SK-N-SH (cell line): ENCODE measurements around the gene GATD1. TPM values are rescaled to one million over a fixed set of nuclear protein-coding genes. Genes with fewer than 3 reads are reported as not detected.
A peak's percentile ranks its signal among the peaks of the same experiment; 100 is the strongest.

Source experiments
- CTCF ChIA-PET: fragments of 300-600, 350-600 bp; formaldehyde crosslinking; extraction: SDS; loops from one replicate; lab custom pipeline; 2021; lab: Yijun Ruan, JAX
- POLR2A ChIA-PET: fragments of 350-600 bp; sonication (Branson Sonifier 250); formaldehyde crosslinking; extraction: SDS; loops from one replicate; lab custom pipeline; 2020; ENCODE audit warnings: antibody characterized with exemption, inconsistent platforms; lab: Yijun Ruan, JAX
- DNase-seq: peaks from one replicate; pipeline ENCODE4 v3.0.0; 2012
- H2AFZ ChIP-seq: fragments of 200-600 bp; sonication (generic); 2 replicates; pipeline ENCODE4 v1.8.1; 2016; ENCODE audit warnings: antibody characterized with exemption, mild to moderate bottlenecking, low read depth
- H3F3A ChIP-seq: fragments of 200-600 bp; sonication (generic); replicated peaks from 2 replicates; pipeline ENCODE3; 2016; ENCODE audit warnings: antibody characterized with exemption, mild to moderate bottlenecking; ENCODE audit not compliant: insufficient read depth
- H3K27ac ChIP-seq, 2 experiments: fragments of 200-500 bp in 1 of 2; fragments of 200-600 bp in 1 of 2; sonication (Bioruptor generic) in 1 of 2; sonication (generic), shearing (Covaris generic) in 1 of 2; 2 replicates each; pipeline versions ENCODE4 v1.5.1 to v1.6.1; 2014 to 2016; ENCODE audit warnings: low read depth in 2 of 2, inconsistent platforms in 1 of 2, low read length in 1 of 2, mild to moderate bottlenecking in 1 of 2, mixed read lengths in 1 of 2
- H3K27me3 ChIP-seq: fragments of 200-600 bp; sonication (generic), shearing (Covaris generic); 2 replicates; pipeline ENCODE4 v1.6.1; 2016; ENCODE audit warnings: mixed run types; ENCODE audit not compliant: insufficient read depth
- H3K36me3 ChIP-seq, 2 experiments: fragments of 200-500 bp in 1 of 2; fragments of 200-600 bp in 1 of 2; sonication (Bioruptor generic) in 1 of 2; sonication (generic) in 1 of 2; replicated peaks in 1 of 2; 2 replicates each; pipeline versions ENCODE3 to v1.5.1; 2014 to 2016; ENCODE audit warnings: low read length in 1 of 2, mild to moderate bottlenecking in 1 of 2; ENCODE audit not compliant: insufficient read depth in 2 of 2, control insufficient read depth in 1 of 2
- H3K4me1 ChIP-seq, 2 experiments: fragments of 200-500 bp in 1 of 2; fragments of 200-600 bp in 1 of 2; sonication (Bioruptor generic) in 1 of 2; sonication (generic), shearing (Covaris generic) in 1 of 2; 2 replicates each; pipeline versions ENCODE4 v1.5.1 to v1.6.1; 2014 to 2016; ENCODE audit warnings: low read depth in 1 of 2, low read length in 1 of 2, mixed run types in 1 of 2; ENCODE audit not compliant: insufficient read depth in 2 of 2, control insufficient read depth in 1 of 2
- H3K4me2 ChIP-seq: fragments of 200-600 bp; sonication (generic), shearing (Covaris generic); 2 replicates; pipeline ENCODE4 v1.6.1; 2017; ENCODE audit warnings: mixed run types
- H3K4me3 ChIP-seq, 2 experiments: fragments of 200-500 bp in 1 of 2; fragments of 200-600 bp in 1 of 2; sonication (Bioruptor generic) in 1 of 2; sonication (generic), shearing (Covaris generic) in 1 of 2; 2 replicates each; pipeline versions ENCODE4 v1.5.1 to v1.8.1; 2014 to 2016; ENCODE audit warnings: low read depth in 2 of 2, inconsistent platforms in 1 of 2, low read length in 1 of 2, mild to moderate bottlenecking in 1 of 2, mixed read lengths in 1 of 2, moderate library complexity in 1 of 2
- H3K79me2 ChIP-seq: fragments of 200-600 bp; sonication (generic); 2 replicates; pipeline ENCODE4 v1.8.1; 2017; ENCODE audit warnings: mild to moderate bottlenecking; ENCODE audit not compliant: insufficient read depth
- H3K9ac ChIP-seq: fragments of 200-600 bp; sonication (generic); 2 replicates; pipeline ENCODE4 v1.6.1; 2017; ENCODE audit warnings: mixed run types
- H3K9me2 ChIP-seq: fragments of 200-600 bp; sonication (generic); 2 replicates; pipeline ENCODE4 v1.6.1; 2017; ENCODE audit warnings: mixed run types
- H3K9me3 ChIP-seq: fragments of 200-600 bp; sonication (generic); 2 replicates; pipeline ENCODE4 v1.6.1; 2017; ENCODE audit warnings: mixed run types, mild to moderate bottlenecking, moderate library complexity
- H4K20me1 ChIP-seq: fragments of 200-600 bp; sonication (generic); 2 replicates; pipeline ENCODE4 v1.6.1; 2017; ENCODE audit warnings: mild to moderate bottlenecking, mixed run types; ENCODE audit not compliant: insufficient read depth
- CHD2 ChIP-seq: fragments of 150-350 bp; IDR thresholded peaks from 2 replicates; pipeline ENCODE4 v1.6.1; 2018; ENCODE audit warnings: low read length; ENCODE audit not compliant: partially characterized antibody
- CTCF ChIP-seq: fragments of 200-600 bp; sonication (generic); IDR thresholded peaks from 2 replicates; pipeline ENCODE4 v1.6.1; 2017; ENCODE audit warnings: antibody characterized with exemption, mild to moderate bottlenecking, moderate library complexity
- EP300 ChIP-seq, 2 experiments: IDR thresholded peaks; 2 replicates each; pipeline versions ENCODE4 v1.4.0 to v1.6.1; 2012; ENCODE audit warnings: borderline replicate concordance in 1 of 2, low read depth in 1 of 2, low read length in 1 of 2
- EZH2phosphoT487 ChIP-seq: fragments of 200-600 bp; sonication (generic); IDR thresholded peaks from 2 replicates; pipeline ENCODE4 v1.6.1; 2017; ENCODE audit warnings: low read depth, mixed run types, mild to moderate bottlenecking, antibody characterized with exemption, moderate library complexity, borderline replicate concordance
- FOSL2 ChIP-seq: IDR thresholded peaks from 2 replicates; pipeline ENCODE4 v1.4.0; 2012; ENCODE audit warnings: low read depth, mild to moderate bottlenecking, moderate library complexity, borderline replicate concordance
- FOXJ3 ChIP-seq: sonication (generic); formaldehyde crosslinking; IDR thresholded peaks from 2 replicates; pipeline ENCODE4 v1.5.1; 2020; ENCODE audit warnings: mild to moderate bottlenecking, missing genetic modification reagents
- GATA2 ChIP-seq: sonication (generic); formaldehyde crosslinking; IDR thresholded peaks from 2 replicates; pipeline ENCODE4 v1.5.0; 2020; ENCODE audit warnings: mild to moderate bottlenecking, missing genetic modification reagents
- JUND ChIP-seq: IDR thresholded peaks from 2 replicates; pipeline ENCODE4 v1.4.0; 2012
- MAX ChIP-seq: IDR thresholded peaks from 2 replicates; pipeline ENCODE4 v1.4.0; 2012; ENCODE audit warnings: low read depth
- MEF2A ChIP-seq: IDR thresholded peaks from 2 replicates; pipeline ENCODE4 v1.4.0; 2012; ENCODE audit warnings: low read depth, borderline replicate concordance
- NFIC ChIP-seq: IDR thresholded peaks from 2 replicates; pipeline ENCODE4 v1.4.0; 2012; ENCODE audit warnings: borderline replicate concordance
- NRF1 ChIP-seq: IDR thresholded peaks from 2 replicates; pipeline ENCODE4 v1.6.1; 2012; ENCODE audit warnings: low read depth, mild to moderate bottlenecking, low read length
- RAD21 ChIP-seq: IDR thresholded peaks from 2 replicates; pipeline ENCODE4 v1.6.1; 2012; ENCODE audit warnings: mild to moderate bottlenecking, low read length
- RXRA ChIP-seq: IDR thresholded peaks from 2 replicates; pipeline ENCODE4 v1.4.0; 2012; ENCODE audit warnings: low read depth, mild to moderate bottlenecking, borderline replicate concordance
- SIN3A ChIP-seq: IDR thresholded peaks from 2 replicates; pipeline ENCODE4 v1.6.1; 2012; ENCODE audit warnings: low read depth, mild to moderate bottlenecking, low read length, moderate library complexity, borderline replicate concordance
- TAF1 ChIP-seq: IDR thresholded peaks from 2 replicates; pipeline ENCODE4 v1.6.1; 2012; ENCODE audit warnings: low read depth, mild to moderate bottlenecking, low read length, moderate library complexity, borderline replicate concordance
- TCF12 ChIP-seq: IDR thresholded peaks from 2 replicates; pipeline ENCODE4 v1.4.0; 2012
- WGBS: methylation state at CpG from one replicate; pipeline ENCODE4 v1.1.6; 2017; ENCODE audit warnings: low lambda C conversion rate; 5-methylcytosine and 5-hydroxymethylcytosine counted together
- polyA plus RNA-seq, 3 experiments: library from polyadenylated mRNA; depleted of rRNA; stranded (reverse); fragments of >200 nt; gene quantifications; 2 replicates each; pipeline ENCODE4 v1.2.3, GENCODE V29; 2012
- TF ChIP-seq, protein P1 (sequence below): fragments of 150-350 bp; IDR thresholded peaks from 2 replicates; pipeline ENCODE4 v1.6.1; 2016; ENCODE audit warnings: mild to moderate bottlenecking, low read depth, low read length
- TF ChIP-seq, protein P2 (sequence below): IDR thresholded peaks from 2 replicates; pipeline ENCODE4 v1.4.0; 2012; ENCODE audit warnings: low read depth, borderline replicate concordance

GATD1 gene
- polyA plus RNA-seq, 1 of the 3 experiments (the other 2 are of a cell fraction), result 86.2 TPM

DNA sequence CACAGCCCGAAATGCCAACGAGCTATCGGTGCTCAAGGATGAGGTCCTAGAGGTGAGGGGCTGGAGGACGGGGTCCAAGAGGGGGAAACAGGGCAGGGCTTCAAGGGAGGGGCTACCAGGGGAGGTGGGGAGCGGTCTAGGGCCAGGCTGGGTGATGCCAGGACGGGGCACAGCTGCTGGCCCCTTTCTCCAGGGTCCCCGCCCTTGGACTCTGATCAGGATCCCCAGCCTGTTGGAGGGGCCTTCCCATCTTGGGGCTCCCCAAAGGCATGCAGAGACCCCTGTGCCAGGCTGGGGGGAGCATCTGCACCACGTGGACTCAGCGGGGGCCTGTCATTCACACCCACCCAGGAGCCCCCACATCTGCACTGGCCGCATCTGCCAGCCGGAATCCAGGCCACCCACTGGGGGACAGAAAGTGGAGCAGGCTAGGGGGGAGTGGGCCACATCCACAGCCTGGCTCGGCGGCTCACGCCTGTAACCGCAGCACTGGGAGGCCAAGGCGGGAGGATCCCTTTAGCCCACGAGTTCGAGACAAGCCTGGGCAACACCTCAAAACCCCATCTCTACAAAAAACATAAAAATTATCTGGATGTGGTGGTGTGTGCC is 52.4 kb downstream of the GATD1 start:
- H3K9ac ChIP-seq, result no peak overlapping the region
- peaks cover 0 to 21% of the 10 kb centered on the region in 2 experiments; a peak in 1 of 4 replicates for H3K4me1 ChIP-seq
- H3K79me2 ChIP-seq, result no peaks in the 10 kb centered on the region
- peaks cover 9% of the 10 kb centered on the region for H3F3A ChIP-seq
- no peaks in the 10 kb centered on the region for H3K36me3 ChIP-seq
- ChIA-PET POLR2A (interaction anchor here (0.6 kb wide), 1 partner anchor 32 kb away, joined by 3 read pairs; no protein-coding TSS in a partner anchor), CTCF (interaction anchor here (0.9 to 11.8 kb wide), 11 partner anchors 8 to 170 kb away, joined by 3 to 150 read pairs (median 6); partner anchors contain the start of genes DEAF1, TALDO1 and TMEM80)
- no peak overlapping the region for H3K4me3 ChIP-seq
- H3K9me3 ChIP-seq, result no peaks in the 10 kb centered on the region
- no peak overlapping the region for H3K27ac ChIP-seq
- peak; percentile 34 for DNase-seq
- peaks cover 37% of the 10 kb centered on the region for H3K27me3 ChIP-seq
- no peak overlapping the region for H3K4me2 ChIP-seq
- H3K9me2 ChIP-seq, result no peaks in the 10 kb centered on the region
- TF ChIP-seq SIN3A (no peak), RAD21 (no peak), TCF12 (no peak), EZH2phosphoT487 (no peak), NFIC (no peak), FOXJ3 (no peak), MAX (no peak)
- H2AFZ ChIP-seq, result no peak overlapping the region
- no peaks in the 10 kb centered on the region for H4K20me1 ChIP-seq
- WGBS, result 62% methylated on average over 16 of the region's 18 CpGs

DNA sequence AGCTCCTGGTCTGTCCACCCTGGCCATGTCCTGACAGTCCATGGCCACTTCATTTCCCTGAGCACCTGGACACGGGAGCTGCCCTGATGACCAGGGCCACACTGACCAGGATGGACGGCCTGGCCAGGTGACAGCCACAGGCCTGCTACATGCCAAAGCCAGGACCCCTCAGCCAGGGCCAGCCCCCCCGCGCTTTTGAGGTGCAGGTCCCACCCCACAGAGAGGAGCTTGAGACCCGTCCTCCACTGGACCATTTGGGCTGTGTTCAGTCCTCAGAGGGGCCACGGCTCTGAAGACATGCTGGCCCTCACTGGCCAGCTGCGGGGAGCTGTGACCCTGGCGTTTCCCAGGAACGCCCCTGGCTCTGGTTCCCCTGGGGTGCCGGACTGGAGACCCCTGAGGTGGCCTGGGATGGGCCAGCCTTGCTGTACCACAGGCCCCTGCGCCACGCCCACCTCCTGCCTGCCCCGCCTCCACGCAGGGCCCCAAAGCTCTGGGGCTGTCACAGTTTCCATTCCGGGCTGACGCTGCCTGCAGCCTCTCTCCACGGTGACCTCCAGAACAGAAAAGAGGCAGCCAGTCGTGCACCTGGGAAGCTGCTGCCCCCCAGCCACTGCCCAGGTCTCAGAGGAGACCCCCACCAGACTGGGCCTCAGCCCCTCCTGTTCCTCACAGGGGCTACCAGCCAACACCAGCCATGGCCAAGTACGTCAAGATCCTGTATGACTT is 53.1 kb downstream of the GATD1 start:
- H3K27me3 ChIP-seq, result peaks cover 43% of the 10 kb centered on the region
- no peak overlapping the region for H3K27ac ChIP-seq
- H3K4me3 ChIP-seq, result no peak overlapping the region
- H3K4me2 ChIP-seq, result no peak overlapping the region
- 73% methylated on average over 7 of the region's 19 CpGs for WGBS
- H3F3A ChIP-seq, result peaks cover 9% of the 10 kb centered on the region
- H4K20me1 ChIP-seq, result no peaks in the 10 kb centered on the region
- no peak overlapping the region for H3K9ac ChIP-seq
- H3K4me1 ChIP-seq, result peaks cover 0 to 21% of the 10 kb centered on the region in 2 experiments; a peak in 1 of 4 replicates
- DNase-seq, result peak; percentile 30
- H3K36me3 ChIP-seq, result no peaks in the 10 kb centered on the region
- H2AFZ ChIP-seq, result no peak overlapping the region
- H3K9me2 ChIP-seq, result no peaks in the 10 kb centered on the region
- ChIA-PET CTCF (interaction anchor here (0.6 to 11.8 kb wide), 22 partner anchors 12 to 299 kb away, joined by 3 to 150 read pairs (median 4); partner anchors contain the start of genes DEAF1, LMNTD2, PHRF1 and TALDO1), POLR2A (interaction anchor here (0.6 kb wide), 2 partner anchors 24 to 32 kb away, joined by 3 read pairs; no protein-coding TSS in a partner anchor)
- H3K79me2 ChIP-seq, result no peaks in the 10 kb centered on the region
- no peaks in the 10 kb centered on the region for H3K9me3 ChIP-seq
- no peak for TF ChIP-seq JUND
- TF ChIP-seq MEF2A, result no peak
- TF ChIP-seq CTCF, result no peak
- TF ChIP-seq EP300 (IDR thresholded peaks at IDR 0.05; ENCODE audit: borderline replicate concordance in 1 of 2, low read depth in 1 of 2, low read length in 1 of 2), result no peak
- TF ChIP-seq, protein P1, sequence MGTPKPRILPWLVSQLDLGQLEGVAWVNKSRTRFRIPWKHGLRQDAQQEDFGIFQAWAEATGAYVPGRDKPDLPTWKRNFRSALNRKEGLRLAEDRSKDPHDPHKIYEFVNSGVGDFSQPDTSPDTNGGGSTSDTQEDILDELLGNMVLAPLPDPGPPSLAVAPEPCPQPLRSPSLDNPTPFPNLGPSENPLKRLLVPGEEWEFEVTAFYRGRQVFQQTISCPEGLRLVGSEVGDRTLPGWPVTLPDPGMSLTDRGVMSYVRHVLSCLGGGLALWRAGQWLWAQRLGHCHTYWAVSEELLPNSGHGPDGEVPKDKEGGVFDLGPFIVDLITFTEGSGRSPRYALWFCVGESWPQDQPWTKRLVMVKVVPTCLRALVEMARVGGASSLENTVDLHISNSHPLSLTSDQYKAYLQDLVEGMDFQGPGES, result no peak
- TF ChIP-seq CHD2, result no peak
- TF ChIP-seq GATA2 (CRISPR knock-in tag), result no peak
- no peak for TF ChIP-seq TAF1
- no peak for TF ChIP-seq NRF1
- no peak for TF ChIP-seq RXRA
- TF ChIP-seq, protein P2, sequence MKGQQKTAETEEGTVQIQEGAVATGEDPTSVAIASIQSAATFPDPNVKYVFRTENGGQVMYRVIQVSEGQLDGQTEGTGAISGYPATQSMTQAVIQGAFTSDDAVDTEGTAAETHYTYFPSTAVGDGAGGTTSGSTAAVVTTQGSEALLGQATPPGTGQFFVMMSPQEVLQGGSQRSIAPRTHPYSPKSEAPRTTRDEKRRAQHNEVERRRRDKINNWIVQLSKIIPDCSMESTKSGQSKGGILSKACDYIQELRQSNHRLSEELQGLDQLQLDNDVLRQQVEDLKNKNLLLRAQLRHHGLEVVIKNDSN, result no peak
- no peak for TF ChIP-seq FOSL2
- TF ChIP-seq RAD21, result no peak
- no peak for TF ChIP-seq FOXJ3
